Measurements from ENCODE around the gene ANO4. TPM values are rescaled to one million over a fixed set of nuclear protein-coding genes. Genes with fewer than 3 reads are reported as not detected.
"Not testable (repeated sequence)": the region's sequence is repeated elsewhere in the genome, so short reads cannot be mapped to it uniquely, and the experiment has no call there.

ANO4 gene
- total and polyA plus RNA-seq, 7 donors: 0.03 to 0.11 (median 0.03) TPM; not detected in 4

- TF ChIP-seq, protein P1, sequence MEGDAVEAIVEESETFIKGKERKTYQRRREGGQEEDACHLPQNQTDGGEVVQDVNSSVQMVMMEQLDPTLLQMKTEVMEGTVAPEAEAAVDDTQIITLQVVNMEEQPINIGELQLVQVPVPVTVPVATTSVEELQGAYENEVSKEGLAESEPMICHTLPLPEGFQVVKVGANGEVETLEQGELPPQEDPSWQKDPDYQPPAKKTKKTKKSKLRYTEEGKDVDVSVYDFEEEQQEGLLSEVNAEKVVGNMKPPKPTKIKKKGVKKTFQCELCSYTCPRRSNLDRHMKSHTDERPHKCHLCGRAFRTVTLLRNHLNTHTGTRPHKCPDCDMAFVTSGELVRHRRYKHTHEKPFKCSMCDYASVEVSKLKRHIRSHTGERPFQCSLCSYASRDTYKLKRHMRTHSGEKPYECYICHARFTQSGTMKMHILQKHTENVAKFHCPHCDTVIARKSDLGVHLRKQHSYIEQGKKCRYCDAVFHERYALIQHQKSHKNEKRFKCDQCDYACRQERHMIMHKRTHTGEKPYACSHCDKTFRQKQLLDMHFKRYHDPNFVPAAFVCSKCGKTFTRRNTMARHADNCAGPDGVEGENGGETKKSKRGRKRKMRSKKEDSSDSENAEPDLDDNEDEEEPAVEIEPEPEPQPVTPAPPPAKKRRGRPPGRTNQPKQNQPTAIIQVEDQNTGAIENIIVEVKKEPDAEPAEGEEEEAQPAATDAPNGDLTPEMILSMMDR (IDR thresholded peaks at IDR 0.05): no peak
- Histone ChIP-seq H3K9me3 (no peaks in the 10 kb centered on the region), H3K27me3 (ENCODE audit: insufficient read depth in 3 of 3, low read length in 2 of 3) (no peaks in the 10 kb centered on the region), H3K4me1 (no peaks in the 10 kb centered on the region), H3K27ac (no peak overlapping the region), H3K36me3 (ENCODE audit: insufficient read depth in 1 of 2, low read depth in 1 of 2) (no peaks in the 10 kb centered on the region), H3K4me3 (no peak overlapping the region)
- intact Hi-C loops (cut with DNase I): no loop called here
- ATAC-seq: no peak
- WGBS, 3 donors: 18 to 33% (median 27%) methylated on average over 8 of the region's 8 CpGs
- no peak for DNase-seq
Observed at GRCh38 chr12:101051901-101052550, 257.4 kb downstream of the ANO4 start.

DNA sequence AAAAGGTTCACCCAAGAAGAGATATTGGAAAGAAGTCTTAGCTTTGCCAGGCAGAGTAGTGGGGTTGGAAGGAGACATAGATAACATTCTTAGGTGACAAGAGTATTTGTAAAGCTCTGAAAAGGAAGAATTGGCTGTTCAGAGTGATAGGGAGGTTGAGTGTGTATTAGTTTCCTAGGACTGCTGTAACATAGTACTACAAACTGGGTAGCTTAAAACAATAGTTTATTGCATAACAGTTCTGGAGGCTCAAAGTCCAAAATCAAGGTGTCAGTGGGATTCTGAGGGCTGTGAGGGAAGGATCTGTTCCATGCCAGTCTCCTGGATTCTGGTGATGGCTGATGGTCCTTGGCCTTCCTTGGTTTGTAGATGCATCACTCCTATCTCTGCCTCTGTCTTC, 258.6 kb downstream of the ANO4 start:
- Histone ChIP-seq H3K27ac (no peak overlapping the region), H3K9me3 (peaks cover under 1% of the 10 kb centered on the region), H3K27me3 (ENCODE audit: insufficient read depth in 3 of 3, low read length in 2 of 3) (no peaks in the 10 kb centered on the region), H3K4me1 (no peaks in the 10 kb centered on the region), H3K4me3 (no peak overlapping the region), H3K36me3 (ENCODE audit: insufficient read depth in 1 of 2, low read depth in 1 of 2) (no peaks in the 10 kb centered on the region)
- DNase-seq: no peak
- intact Hi-C loops (cut with DNase I): no loop called here
- no peak for ATAC-seq
- TF ChIP-seq, protein P1 (IDR thresholded peaks at IDR 0.05): no peak

DNA sequence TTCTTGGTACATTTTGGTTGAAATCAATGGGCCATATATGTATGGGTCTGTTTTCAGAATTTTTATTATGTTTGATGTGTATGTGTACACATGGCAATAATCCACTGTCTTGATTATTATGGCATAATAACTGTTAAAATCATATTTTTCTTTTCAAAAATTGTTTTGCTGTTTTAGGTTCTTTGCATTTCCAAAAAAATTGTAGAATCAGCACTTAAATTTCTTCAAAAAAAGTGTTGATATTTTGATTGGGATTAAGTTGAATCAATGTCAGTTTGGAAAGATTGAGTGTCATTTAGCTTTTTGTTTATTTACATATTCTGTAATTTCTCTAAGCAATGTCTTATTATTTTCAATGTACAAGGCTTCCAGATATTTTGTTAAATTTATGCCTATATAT, 261.4 kb downstream of the ANO4 start:
- DNase-seq: no peak
- Histone ChIP-seq H3K27ac (no peak overlapping the region), H3K4me1 (no peaks in the 10 kb centered on the region), H3K9me3 (peaks cover 3% of the 10 kb centered on the region), H3K27me3 (ENCODE audit: insufficient read depth in 3 of 3, low read length in 2 of 3) (no peaks in the 10 kb centered on the region), H3K4me3 (no peak overlapping the region), H3K36me3 (ENCODE audit: insufficient read depth in 1 of 2, low read depth in 1 of 2) (no peaks in the 10 kb centered on the region)
- intact Hi-C loops (cut with DNase I): no loop called here
- no peak for ATAC-seq
- TF ChIP-seq, protein P1 (IDR thresholded peaks at IDR 0.05): no peak

GRCh38 chr12:101062508-101062907, 267.9 kb downstream of the ANO4 start:
- H3K27ac ChIP-seq; H3K27me3 ChIP-seq (ENCODE audit: insufficient read depth in 3 of 3, low read length in 2 of 3); H3K9me3 ChIP-seq; H3K4me3 ChIP-seq; H3K4me1 ChIP-seq; intact Hi-C loops (cut with DNase I); ATAC-seq; DNase-seq; H3K36me3 ChIP-seq (ENCODE audit: insufficient read depth in 1 of 2, low read depth in 1 of 2): not testable (repeated sequence)
- 85 to 90% (median 89%) methylated on average over 4 of the region's 4 CpGs for WGBS, 3 donors

- H3K27me3 ChIP-seq (ENCODE audit: insufficient read depth in 3 of 3, low read length in 2 of 3): no peaks in the 10 kb centered on the region
- DNase-seq: no peak
- H3K27ac ChIP-seq: no peak overlapping the region
- H3K4me3 ChIP-seq: no peak overlapping the region
- H3K9me3 ChIP-seq: no peaks in the 10 kb centered on the region
- H3K36me3 ChIP-seq (ENCODE audit: insufficient read depth in 1 of 2, low read depth in 1 of 2): no peaks in the 10 kb centered on the region
- WGBS, 3 donors: 84 to 88% (median 87%) methylated on average over 5 of the region's 5 CpGs
- no peaks in the 10 kb centered on the region for H3K4me1 ChIP-seq
- intact Hi-C loops (cut with DNase I): no loop called here
- no peak for ATAC-seq
- TF ChIP-seq, protein P1 (IDR thresholded peaks at IDR 0.05): no peak
Observed at GRCh38 chr12:101064721-101065120, 270.1 kb downstream of the ANO4 start.
